DMS53 treated with DMSO at 0.1 percent for 48 hours (cell line): ENCODE data around the gene DNAJC5G.
"Not testable (repeated sequence)": the region's sequence is repeated elsewhere in the genome, so short reads cannot be mapped to it uniquely, and the experiment has no call there.

Experiments used
- DNase-seq: peaks from one replicate; lab custom pipeline; 2025; ENCODE audit not compliant: unreplicated experiment; lab: John Stamatoyannopoulos, UW

Gene DNAJC5G

GRCh38 chr2:27307545-27308358 is 32.5 kb downstream of the DNAJC5G start:
- DNase-seq, result no peak

- no peak for DNase-seq
Observed at GRCh38 chr2:27308359-27308881, 33.2 kb downstream of the DNAJC5G start, which contains the start of gene UCN. Gene UCN (minus strand): TSS chr2:27308445. CDS start chr2:27307895, 550 bp downstream.

GRCh38 chr2:27309651-27310050 is 34.4 kb downstream of the DNAJC5G start:
- no peak for DNase-seq

GRCh38 chr2:27312152-27312551 is 36.9 kb downstream of the DNAJC5G start:
- DNase-seq, result no peak

GRCh38 chr2:27313882-27314645 is 38.8 kb downstream of the DNAJC5G start:
- DNase-seq, result no peak

GRCh38 chr2:27314709-27315108 is 39.5 kb downstream of the DNAJC5G start:
- no peak for DNase-seq

GRCh38 chr2:27315122-27315521 is 39.9 kb downstream of the DNAJC5G start:
- DNase-seq, result no peak

- no peak for DNase-seq
Observed at GRCh38 chr2:27316655-27317412, 41.6 kb downstream of the DNAJC5G start.

GRCh38 chr2:27319839-27320238 is 44.6 kb downstream of the DNAJC5G start:
- DNase-seq, result not testable (repeated sequence)

GRCh38 chr2:27320958-27321543 is 45.8 kb downstream of the DNAJC5G start:
- peak; percentile 89 for DNase-seq

GRCh38 chr2:27322301-27322765 is 47.1 kb downstream of the DNAJC5G start:
- no peak for DNase-seq

GRCh38 chr2:27322766-27323595 is 47.7 kb downstream of the DNAJC5G start, which contains the start of gene MPV17:
Gene MPV17 (minus strand): TSS chr2:27323097. CDS start chr2:27322517, 580 bp downstream.
- DNase-seq, result peak; percentile 64

- no peak for DNase-seq
Observed at GRCh38 chr2:27323596-27324285, 48.5 kb downstream of the DNAJC5G start.

- DNase-seq, result no peak
Observed at GRCh38 chr2:27324720-27325119, 49.5 kb downstream of the DNAJC5G start.
